HL-60/S4 treated with phorbol 12-myristate 13-acetate at 8.2 ng/mL for 4 days and 3 days (cell line): ENCODE results near the gene CD47.

Experiments
- in situ Hi-C: fragments of 300-500 bp; cut with MboI; formaldehyde crosslinking; loops from 2 replicates; pipeline ENCODE4 v1.15.0; 2022; ENCODE audit warnings: low sequenced_read_pairs

CD47 gene

GRCh38 chr3:108090701-108091497 lies at the start of gene CD47:
Gene CD47 (minus strand): TSS chr3:108091031. CDS start chr3:108090908, 123 bp downstream.
- in situ Hi-C loops = no loop called here

DNA sequence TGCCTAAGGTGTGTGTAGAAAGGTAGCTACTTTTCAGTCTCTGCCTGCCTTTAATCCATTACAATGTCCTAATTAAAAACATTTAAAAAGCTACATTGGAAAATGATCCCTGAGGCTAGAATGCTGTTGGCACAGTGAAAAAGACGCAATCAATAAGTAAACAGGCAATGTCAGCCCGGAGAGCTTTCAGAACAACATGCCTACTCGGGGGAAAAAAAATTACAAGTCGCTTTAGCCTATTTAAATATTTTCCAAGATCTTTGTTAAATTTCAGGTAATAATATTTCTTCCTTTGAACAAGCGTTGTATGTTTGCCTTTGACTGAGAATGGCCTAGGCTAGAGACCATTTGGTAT lies 46.6 kb upstream of the CD47 start:
- in situ Hi-C loops = no loop called here

DNA sequence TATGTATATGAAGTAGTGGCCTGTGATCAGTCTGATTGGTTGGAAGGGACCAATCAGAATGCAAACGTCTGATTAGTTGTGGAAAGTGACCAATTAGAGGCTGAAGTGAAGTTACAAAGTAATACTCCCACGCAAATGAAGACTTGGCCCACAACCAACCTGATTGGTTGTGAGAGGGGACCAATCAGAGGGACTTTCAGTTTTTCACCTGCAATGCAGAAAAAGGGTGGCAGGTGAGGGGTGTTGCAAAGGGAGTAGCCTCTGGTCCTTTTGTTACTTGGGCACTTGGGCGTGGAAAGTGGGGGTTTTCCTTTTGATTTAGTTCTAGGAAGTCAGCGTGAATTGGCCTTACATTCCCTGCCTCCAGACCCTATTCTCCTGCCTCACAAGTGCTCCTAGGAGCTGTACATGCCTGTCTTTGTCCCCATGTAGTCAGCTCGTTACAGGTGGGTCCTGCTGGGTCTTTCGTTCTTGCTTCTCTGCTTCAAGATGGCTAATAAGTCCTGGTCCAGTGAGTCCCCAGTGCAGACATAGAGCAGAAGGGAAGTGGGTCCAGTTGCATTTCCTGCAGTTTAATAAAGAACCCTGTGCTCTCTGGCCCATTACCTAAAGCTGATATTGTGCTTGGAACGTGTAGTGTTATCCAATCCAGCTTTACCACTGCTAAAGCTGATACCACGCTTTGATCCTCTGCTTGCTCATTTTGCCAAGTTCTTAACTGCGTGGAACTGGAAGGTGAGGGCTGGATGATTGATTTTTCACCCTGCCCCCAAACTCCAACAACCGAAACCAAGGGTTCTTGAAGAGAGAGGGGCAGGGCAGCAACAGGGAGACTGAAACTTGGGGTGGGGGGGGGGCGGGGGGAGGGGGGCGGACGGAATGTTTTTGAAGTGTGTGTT lies 46.0 kb upstream of the CD47 start:
- in situ Hi-C loops = no loop called here

DNA sequence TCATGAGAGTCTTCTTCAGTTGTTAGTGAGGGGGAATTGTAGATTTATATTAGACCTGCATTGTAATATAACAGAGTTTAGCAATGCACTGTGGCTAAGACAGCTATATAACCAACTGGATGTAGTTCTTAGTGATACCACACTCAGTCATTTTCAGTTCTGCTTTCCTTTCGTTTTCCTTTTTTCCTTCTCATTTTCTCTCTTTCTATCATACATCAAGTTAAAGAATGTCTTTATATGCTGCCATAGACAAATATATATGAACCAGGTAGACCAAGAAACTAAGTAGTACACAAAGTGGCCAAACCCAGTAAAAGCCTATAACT lies 43.7 kb upstream of the CD47 start:
- in situ Hi-C loops = no loop called here

DNA sequence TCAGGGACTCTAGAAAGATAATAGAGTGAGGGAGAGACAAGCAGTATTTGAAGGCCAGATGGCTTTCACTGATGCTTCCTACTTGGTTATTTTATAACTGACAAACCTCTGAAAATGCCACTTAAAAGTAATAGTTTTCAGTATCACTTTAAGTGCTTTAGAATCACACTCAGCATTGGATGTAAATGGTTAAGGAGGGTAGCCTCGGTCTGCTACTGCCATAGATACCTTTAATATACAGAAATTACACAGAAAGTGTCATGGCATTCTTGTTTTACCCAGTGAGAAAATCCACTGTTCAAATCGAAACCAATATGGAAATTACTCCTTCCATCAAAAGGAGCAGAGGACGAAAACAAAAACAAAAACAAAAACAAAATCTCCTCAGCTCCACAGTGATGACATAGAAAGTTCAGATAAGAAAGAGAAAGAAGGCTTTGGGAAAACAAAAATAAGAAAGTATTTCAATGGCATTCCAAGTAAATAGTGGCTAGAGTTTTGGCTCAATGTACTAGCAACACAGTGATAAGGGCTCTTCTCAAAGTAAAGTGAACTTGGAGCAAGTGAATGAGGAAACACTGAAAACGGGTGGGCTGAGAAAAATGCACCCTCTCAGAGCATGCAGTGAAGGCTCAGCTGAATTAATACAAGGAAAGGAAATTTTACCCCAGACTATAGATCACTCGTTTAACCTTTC lies 43.2 kb upstream of the CD47 start:
- in situ Hi-C loops = no loop called here

DNA sequence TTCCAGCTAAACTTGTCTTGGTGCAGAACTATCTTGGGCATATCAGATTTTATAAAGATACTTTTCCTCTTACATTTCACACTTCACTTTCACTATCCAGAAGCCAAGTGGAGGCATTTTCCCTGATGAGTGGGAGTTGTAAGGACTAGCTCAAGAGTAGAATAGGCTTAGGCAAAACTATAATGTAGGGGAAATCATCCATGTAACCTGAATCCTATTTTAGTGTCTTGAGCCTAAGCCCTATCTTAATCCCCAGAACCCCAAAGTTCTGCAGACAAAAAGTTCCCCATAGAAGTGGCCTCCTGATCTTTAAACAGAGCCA lies 42.2 kb upstream of the CD47 start:
- in situ Hi-C loops = no loop called here

DNA sequence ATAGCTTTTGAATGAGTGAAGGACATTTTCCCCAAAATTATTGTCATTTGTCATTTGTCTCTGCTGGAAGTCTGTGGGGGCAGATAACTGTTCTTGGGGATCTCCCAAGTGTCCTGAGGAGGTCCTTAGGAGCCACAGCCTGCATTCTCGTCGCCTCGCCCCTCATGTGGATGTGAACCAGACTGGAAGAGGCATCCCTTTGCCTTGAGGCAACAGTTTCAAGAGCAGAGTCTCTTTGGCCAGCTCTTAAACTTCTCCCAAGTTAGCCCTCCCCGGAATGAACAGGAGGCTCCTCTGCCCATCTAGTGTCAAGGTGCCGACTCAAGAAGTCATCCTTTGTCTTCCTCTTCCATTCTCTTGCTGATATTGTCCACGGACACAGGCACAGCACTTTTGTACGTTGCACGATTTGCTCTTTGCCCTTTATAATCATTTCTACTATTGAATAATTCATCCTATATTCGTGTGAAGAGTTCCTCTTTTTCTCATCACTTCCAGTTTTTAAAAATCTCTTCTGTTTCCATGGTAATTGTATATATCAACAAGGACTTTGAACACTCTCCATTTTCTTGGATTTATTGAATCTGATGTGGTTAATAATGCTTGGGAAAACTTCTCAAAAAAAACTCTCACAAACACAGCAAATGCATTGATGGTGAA lies 40.8 kb upstream of the CD47 start:
- in situ Hi-C loops = no loop called here

- in situ Hi-C loops = no loop called here
Measured at GRCh38 chr3:108130701-108131474, 40.1 kb upstream of the CD47 start.

- in situ Hi-C loops = no loop called here
Measured at GRCh38 chr3:108130236-108130635, 39.4 kb upstream of the CD47 start.

DNA sequence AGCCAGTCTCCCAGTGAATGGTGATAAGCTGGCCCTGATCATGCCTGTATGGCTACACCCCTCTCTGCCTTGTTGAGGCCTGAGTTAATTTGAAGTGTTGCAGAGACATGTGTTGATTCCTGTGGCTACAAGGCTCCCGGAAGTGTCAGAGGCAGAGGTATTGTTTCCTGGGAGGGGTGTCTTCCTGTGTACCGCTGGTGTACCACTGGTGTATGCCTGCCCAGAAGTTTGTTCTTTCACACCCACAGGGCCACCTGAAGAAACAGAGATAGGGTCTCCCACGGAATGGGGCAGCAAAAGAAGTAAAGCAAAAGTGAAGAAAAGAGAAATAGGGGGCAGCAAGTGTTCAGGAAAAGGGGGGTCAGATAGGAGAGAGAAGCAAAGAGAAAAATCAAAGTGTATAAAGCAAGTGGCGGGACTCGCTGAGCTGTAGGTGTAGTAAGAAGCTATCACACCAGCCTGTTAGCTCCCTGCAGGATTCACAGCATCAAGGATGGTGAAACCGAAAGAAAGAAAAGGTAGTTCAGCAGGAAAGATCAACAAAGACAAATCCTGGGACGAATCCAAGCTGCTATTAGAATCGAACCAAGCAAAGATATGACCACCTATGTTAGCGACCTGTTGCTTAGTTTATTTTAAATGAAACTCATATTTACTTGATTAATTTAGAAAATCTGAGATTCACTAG lies 36.6 kb upstream of the CD47 start:
- in situ Hi-C loops = no loop called here

GRCh38 chr3:108126348-108126747 lies 35.5 kb upstream of the CD47 start:
- in situ Hi-C loops = no loop called here

DNA sequence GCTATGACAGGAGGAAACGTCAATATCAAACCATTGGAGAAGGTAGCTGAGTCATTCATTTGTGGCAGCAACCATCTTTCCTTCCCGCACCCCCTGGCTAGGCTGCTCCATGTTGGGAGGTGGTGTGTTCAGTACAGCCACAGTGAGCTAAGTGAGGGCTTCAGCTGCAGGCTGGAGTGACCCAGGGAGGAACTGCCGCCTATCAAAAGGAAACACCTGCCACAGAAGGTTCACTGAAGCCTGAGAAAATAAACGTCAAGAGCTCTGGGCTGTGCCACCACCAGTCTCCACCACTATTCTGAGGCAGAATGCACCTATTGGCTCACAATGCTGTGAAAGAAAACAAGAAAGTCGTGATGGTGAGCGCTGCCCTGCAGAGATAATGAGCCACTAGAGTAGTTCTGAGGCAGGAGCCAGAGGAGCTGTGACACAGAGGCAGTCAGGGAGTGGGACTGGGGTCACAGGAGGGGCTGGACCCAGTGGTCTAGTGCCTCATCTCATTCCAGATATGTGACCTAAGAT lies 34.8 kb upstream of the CD47 start:
- in situ Hi-C loops = no loop called here

- in situ Hi-C loops = no loop called here
Measured at GRCh38 chr3:108125153-108125543, 34.3 kb upstream of the CD47 start.

DNA sequence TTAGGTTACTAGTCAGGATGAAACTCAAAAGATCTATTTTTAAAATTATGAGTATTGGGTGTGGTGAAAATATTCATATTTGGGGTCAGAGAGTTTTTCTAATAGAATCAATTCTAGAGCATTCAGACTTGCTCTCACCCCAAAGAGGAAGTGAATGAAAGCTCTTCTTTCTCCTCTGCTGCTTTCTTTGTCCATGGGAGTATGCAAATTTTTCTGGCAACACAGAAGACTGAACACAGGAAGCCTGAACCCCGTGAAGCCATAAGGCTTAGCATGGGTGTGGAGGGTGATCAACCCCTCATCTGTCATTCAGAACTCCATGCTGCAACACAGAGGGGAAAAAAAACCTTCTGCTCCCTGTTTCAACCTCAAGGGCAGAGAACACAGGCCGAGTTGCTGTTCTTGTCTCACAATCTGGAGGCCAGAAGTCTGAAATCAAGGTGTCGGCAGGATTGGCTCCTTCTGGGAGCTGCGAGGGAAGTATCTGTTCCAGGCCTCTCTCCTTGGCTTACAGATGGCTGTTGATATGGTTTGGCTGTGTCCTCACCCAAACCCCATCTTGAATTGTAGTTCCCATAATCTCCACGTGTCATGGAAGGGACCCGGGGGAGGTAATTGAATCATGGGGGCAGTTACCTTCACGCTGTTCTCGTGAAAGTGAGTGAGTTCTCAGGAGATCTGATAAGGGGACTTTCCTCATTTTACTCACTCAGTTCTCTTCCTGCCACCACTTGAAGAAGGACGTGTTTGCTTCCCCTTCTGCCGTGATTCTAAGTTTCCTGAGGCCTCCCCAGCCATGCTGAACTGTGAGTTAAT lies 33.7 kb upstream of the CD47 start:
- in situ Hi-C loops = no loop called here

GRCh38 chr3:108123326-108123725 lies 32.5 kb upstream of the CD47 start:
- in situ Hi-C loops = no loop called here

DNA sequence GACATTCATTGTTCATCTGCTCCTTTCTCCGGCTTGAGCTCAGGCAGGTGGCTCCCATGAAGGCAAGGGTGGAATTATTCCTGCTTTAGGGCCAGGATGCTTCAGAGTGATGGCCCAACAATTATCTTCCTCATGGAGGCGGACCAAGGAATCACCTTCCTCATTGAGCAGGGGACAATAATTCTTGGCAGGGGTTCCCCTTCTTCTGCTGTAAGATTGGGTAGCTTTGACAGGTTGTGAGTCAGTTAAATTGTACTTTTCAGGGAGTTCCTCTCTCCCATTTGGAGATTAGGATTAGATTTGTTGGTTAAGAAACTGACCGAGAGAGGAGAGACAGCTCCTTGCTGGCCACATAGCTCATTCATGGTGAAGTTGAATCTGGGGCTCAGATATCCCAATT lies 31.4 kb upstream of the CD47 start:
- in situ Hi-C loops = no loop called here

- in situ Hi-C loops = no loop called here
Measured at GRCh38 chr3:108119398-108120104, 28.7 kb upstream of the CD47 start.

DNA sequence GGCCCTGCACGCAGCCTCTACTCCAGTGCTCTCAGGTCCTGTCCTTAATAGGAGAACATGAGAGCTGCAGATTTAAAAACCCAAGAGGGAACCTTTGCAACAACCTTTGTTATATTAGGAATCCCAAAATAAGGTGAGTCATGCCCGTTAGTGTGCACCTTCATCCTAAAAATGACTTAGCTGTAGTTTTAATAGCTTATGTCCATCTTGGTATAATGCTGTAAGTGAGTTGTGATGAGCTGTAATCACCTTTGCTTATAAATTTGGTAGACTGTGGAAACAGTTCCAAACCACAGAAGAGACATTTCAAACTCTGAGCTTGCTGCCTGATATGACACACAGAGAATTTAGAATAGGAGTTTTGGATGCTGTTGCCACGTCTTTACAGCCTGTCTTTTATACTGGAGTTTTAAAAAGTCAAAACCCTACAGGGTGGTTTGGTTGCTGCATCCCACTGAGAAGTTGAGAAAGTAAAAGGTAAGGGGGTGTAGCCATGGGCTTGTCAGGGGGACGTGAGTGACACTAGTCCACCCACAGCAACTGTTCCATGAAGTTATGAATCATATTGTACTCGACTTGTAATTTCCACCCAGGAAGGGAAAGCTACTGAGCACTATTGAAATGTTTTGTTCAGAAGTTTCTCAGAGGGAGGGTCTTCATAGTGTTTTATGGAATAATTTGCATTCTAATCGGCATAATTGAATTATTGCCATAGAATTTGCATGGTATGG lies 27.4 kb upstream of the CD47 start:
- in situ Hi-C loops = no loop called here
